Kidney (tissue), 14 donors: ENCODE measurements around the gene CELA2A. TPM values are rescaled to one million over a fixed set of nuclear protein-coding genes. Genes with fewer than 3 reads are reported as not detected.

Source experiments
- DNase-seq, 5 donors: peaks; one replicate each; pipeline ENCODE4 v3.0.0-alpha.2; 2013 to 2020
- FAIRE-seq: peaks from 2 replicates; lab custom pipeline; 2012; peaks lifted over from hg19 to GRCh38; lab: Jason Lieb, UNC
- H3K27ac ChIP-seq, 2 donors: one replicate each; pipeline ENCODE4 v1.7.0; 2013; ENCODE audit warnings: low read depth in 2 of 2, low read length in 2 of 2, inconsistent platforms in 1 of 2
- H3K27me3 ChIP-seq: one replicate; pipeline ENCODE4 v1.7.1; 2013; ENCODE audit warnings: low read length, inconsistent platforms; ENCODE audit not compliant: control insufficient read depth, insufficient read depth
- H3K36me3 ChIP-seq, 3 donors: one replicate each; pipeline versions ENCODE4 v1.7.0 to v1.7.1; 2013; ENCODE audit warnings: low read length in 3 of 3, control low read depth in 1 of 3, inconsistent platforms in 1 of 3; ENCODE audit not compliant: insufficient read depth in 3 of 3, control insufficient read depth in 2 of 3
- H3K4me1 ChIP-seq, 3 donors: one replicate each; pipeline versions ENCODE4 v1.7.0 to v1.7.1; 2013; ENCODE audit warnings: low read length in 3 of 3, inconsistent platforms in 1 of 3, low read depth in 1 of 3; ENCODE audit not compliant: control insufficient read depth in 2 of 3, insufficient read depth in 2 of 3
- H3K4me3 ChIP-seq, 3 donors: one replicate each; pipeline versions ENCODE4 v1.7.0 to v1.8.1; 2013; ENCODE audit warnings: low read length in 3 of 3, control low read depth in 1 of 3, inconsistent platforms in 1 of 3
- H3K9ac ChIP-seq, 3 donors: one replicate each; pipeline versions ENCODE4 v1.7.0 to v1.7.1; 2013; ENCODE audit warnings: low read length in 3 of 3, control low read depth in 1 of 3, inconsistent platforms in 1 of 3
- H3K9me3 ChIP-seq, 3 donors: one replicate each; pipeline versions ENCODE4 v1.7.0 to v1.7.1; 2013; ENCODE audit warnings: low read length in 3 of 3, control low read depth in 1 of 3, inconsistent platforms in 1 of 3; ENCODE audit not compliant: control insufficient read depth in 2 of 3, insufficient read depth in 1 of 3
- CTCF ChIP-seq: IDR thresholded peaks from 3 replicates; pipeline ENCODE4 v1.5.1; 2012; ENCODE audit warnings: mild to moderate bottlenecking, moderate library complexity, borderline replicate concordance; ENCODE audit not compliant: insufficient read depth; ENCODE audit errors: extremely low read depth
- intact Hi-C: fragments of 100-400 bp; cut with DNase I; formaldehyde crosslinking; loops from one replicate; pipeline ENCODE4 v1.11.1; 2022
- polyA plus RNA-seq: library from polyadenylated mRNA; stranded (reverse); fragments of 350-450 nt; fragmentation: Illumina TruSeq; extraction: RNeasy Lipid Tissue Mini Kit (QIAGEN cat#74804); gene quantifications from one replicate; pipeline ENCODE4 v1.2.3, GENCODE V29; 2014; ENCODE audit warnings: low read depth, low replicate concordance; ENCODE audit not compliant: insufficient read depth
- total RNA-seq: library from RNA; stranded (reverse); fragmentation: NEBNext Ultra II Directional; extraction: Animal tissue kit (Norgen Biotek cat#: 25700); gene quantifications from one replicate; pipeline ENCODE4 v1.2.1, GENCODE V29; 2021
- donor health status: control.
- donor health status: control.
- donor health status: control.
- donor health status: control.
- donor health status: control.
- donor health status: DM: yes; HTN: yes; CAD: no.
- donor health status: Normal renal cell carcinoma (clear cell type).

The CELA2A gene
- total and polyA plus RNA-seq, 2 donors from 2014 or later, result not detected

DNA sequence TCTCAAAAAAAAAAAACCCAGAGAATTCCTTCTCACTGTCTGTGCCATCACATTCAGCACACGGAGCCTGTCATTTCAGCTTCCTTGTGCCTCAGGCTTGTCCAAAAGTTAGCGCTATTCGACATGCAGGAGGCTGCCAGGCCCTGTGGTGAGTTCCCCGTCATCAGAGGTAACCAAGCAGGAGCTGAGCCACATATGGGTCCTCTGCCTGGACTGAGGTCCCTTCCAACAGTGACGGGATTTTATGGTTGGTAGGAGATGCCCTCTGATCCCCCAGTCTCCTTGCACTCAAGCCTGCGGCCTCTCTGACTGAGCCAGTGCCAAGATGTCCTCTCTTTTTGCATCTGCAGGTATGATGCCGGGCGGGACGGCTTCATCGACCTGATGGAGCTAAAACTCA is 31.0 kb upstream of the CELA2A start:
- no peak for FAIRE-seq
- H3K4me3 ChIP-seq, result no peak overlapping the region

DNA sequence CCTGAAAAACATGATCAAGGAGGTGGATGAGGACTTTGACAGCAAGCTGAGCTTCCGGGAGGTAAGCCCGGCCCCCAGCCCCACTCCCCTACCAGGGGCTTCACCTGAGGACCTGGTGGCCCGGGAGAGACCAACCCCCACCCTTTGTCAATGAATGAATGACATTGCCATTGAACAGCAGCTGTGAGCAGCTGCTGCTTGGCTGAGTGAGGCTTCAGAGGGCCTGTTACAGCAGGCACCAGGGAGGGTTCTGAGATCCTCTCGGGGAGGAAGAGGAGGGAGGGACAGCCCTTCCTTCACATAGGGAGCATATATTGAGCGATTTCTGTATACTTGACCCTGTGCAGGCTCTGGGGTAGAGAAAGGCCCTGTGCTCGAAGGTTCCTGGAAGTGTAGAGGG is 30.6 kb upstream of the CELA2A start:
- intact Hi-C loops, result loop anchor here (10.0 kb wide), 1 partner anchor 301 kb away; no protein-coding TSS in a partner anchor
- Histone ChIP-seq H3K36me3 (peaks cover 0 to 4% (median 0%) of the 10 kb centered on the region in 3 donors), H3K9ac (no peak overlapping the region), H3K9me3 (no peaks in the 10 kb centered on the region), H3K27me3 (no peaks in the 10 kb centered on the region), H3K27ac (no peak overlapping the region), H3K4me1 (no peaks in the 10 kb centered on the region), H3K4me3 (no peak overlapping the region)
- FAIRE-seq (no peak), DNase-seq (peak in 1 of 5 donors; percentile 52)
- TF ChIP-seq CTCF, result no peak

More for the DNA sequence above, 31.0 kb upstream of the CELA2A start:
- Histone ChIP-seq H3K9me3 (no peaks in the 10 kb centered on the region), H3K4me1 (no peaks in the 10 kb centered on the region), H3K9ac (no peak overlapping the region), H3K27ac (no peak overlapping the region), H3K27me3 (no peaks in the 10 kb centered on the region), H3K36me3 (peaks cover 0 to 4% (median 0%) of the 10 kb centered on the region in 3 donors)
- no peak for DNase-seq
- no peak for TF ChIP-seq CTCF
- intact Hi-C loops, result loop anchor here (10.0 kb wide), 1 partner anchor 301 kb away; no protein-coding TSS in a partner anchor

- Histone ChIP-seq H3K27ac (no peak overlapping the region), H3K9me3 (no peaks in the 10 kb centered on the region), H3K36me3 (peaks cover 0 to 4% (median 0%) of the 10 kb centered on the region in 3 donors), H3K9ac (no peak overlapping the region), H3K4me1 (no peaks in the 10 kb centered on the region), H3K27me3 (no peaks in the 10 kb centered on the region), H3K4me3 (no peak overlapping the region)
- FAIRE-seq (no peak), DNase-seq (peak in 1 of 5 donors; percentile 38)
- intact Hi-C loops, result loop anchor here (10.0 kb wide), 1 partner anchor 302 kb away; no protein-coding TSS in a partner anchor
- TF ChIP-seq CTCF, result no peak
Observed at GRCh38 chr1:15426492-15427279, 29.8 kb upstream of the CELA2A start.
